Middle frontal gyrus (tissue), 1 donor: Measurements from ENCODE around the gene MAP2K2.
"Not testable (repeated sequence)": the region's sequence is repeated elsewhere in the genome, so short reads cannot be mapped to it uniquely, and the experiment has no call there.

ENCODE experiments used
- DNase-seq: peaks from one replicate; pipeline ENCODE4 v3.0.0-alpha.2; 2015; ENCODE audit warnings: low spot score; ENCODE audit errors: extremely low spot score

MAP2K2 gene

GRCh38 chr19:4123615-4124568, at the start of gene MAP2K2:
TSS of gene MAP2K2 (minus strand) at chr19:4124122. CDS start at chr19:4123875, 247 bp downstream.
- DNase-seq, result peak; percentile 90

DNA sequence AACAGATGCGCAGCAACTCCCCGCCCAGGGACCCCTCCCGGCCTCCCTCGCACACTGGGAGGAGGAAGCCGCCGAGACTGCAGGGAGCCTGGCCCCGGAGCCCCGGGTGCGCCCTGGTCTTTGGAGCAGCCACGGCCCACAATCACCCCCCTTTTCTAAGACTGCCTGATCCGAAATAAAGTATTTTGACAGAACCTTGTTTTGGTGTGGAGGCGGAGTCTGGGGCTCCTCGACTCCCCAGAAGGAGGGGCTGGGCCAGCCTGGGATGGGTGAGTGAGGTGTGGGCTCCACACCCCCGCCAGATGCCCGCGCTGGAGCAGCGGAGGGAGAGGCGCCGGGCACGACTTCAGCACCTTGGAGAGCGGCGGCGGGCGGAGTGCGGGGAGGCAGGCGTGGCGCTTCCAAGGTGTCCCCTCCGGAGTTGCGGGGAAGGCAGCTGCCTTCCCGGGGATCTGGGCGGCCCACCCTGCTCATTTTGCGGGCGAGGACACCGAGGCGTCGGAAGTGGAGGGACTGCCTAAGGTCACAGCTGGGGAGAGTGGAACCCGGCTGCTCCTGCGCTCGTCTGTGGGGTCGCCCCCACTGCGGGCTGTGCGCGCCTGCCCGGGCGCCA, 49.0 kb upstream of the MAP2K2 start:
- no peak for DNase-seq

- no peak for DNase-seq
Measured at GRCh38 chr19:4171676-4172075, 47.8 kb upstream of the MAP2K2 start.

DNA sequence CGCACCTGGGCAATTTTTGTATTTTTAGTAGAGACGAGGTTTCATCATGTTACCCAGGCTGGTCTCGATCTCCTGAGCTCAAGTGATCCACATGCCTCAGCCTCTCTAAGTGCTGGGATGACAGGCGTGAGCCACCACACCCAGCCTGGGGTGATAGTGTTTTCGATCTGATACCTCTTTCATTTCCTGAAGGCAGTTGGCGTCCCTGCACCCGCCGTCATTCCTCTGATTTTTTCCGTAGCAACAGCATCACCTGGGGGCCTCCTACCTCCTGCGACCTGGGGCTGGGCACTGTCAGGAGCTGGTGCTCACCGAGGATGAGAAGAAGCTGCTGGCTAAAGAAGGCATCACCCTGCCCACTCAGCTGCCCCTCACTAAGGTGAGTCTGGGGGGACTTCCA, 40.3 kb upstream of the MAP2K2 start:
- DNase-seq, result no peak

- no peak for DNase-seq
Measured at GRCh38 chr19:4161415-4162077, 37.6 kb upstream of the MAP2K2 start.

DNA sequence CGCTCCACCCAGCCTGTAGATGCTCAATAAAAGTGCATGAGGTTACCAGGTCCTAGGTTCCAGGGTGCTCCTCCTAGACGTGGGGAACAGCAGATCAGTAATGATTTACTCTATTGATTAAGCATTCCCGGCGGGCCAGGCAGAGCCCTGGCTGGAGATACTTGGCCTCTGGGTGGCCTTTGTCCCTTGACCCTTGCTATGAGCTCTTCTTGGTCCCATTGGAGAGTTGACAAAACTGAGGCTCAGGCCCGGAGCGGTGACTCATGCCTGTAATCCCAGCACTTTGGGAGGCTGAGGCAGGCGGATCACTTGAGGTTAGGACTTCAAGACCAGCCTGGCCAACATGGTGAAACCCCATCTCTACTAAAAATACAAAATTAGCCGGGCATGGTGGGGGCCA, 34.0 kb upstream of the MAP2K2 start:
- DNase-seq, result not testable (repeated sequence)

DNA sequence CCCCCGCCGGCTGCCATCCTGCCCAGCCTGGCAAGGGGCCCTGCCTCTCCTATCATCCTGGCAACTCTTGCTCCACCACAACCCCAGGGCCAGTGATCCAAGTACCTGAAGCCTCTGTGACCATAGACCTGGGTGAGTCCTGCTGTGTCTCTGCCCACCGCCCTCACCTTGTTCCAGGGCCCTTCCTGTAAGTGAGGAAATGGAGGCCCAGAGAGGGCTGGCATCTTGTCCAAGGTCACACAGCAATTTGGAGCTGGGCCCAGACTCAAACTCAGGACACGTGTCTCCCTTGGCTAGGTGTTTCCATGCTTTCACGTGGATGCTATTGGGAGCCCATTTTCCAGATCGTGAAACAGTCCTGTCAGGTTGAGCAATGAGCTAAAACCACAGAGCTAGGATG, 33.2 kb upstream of the MAP2K2 start:
- DNase-seq, result no peak

DNA sequence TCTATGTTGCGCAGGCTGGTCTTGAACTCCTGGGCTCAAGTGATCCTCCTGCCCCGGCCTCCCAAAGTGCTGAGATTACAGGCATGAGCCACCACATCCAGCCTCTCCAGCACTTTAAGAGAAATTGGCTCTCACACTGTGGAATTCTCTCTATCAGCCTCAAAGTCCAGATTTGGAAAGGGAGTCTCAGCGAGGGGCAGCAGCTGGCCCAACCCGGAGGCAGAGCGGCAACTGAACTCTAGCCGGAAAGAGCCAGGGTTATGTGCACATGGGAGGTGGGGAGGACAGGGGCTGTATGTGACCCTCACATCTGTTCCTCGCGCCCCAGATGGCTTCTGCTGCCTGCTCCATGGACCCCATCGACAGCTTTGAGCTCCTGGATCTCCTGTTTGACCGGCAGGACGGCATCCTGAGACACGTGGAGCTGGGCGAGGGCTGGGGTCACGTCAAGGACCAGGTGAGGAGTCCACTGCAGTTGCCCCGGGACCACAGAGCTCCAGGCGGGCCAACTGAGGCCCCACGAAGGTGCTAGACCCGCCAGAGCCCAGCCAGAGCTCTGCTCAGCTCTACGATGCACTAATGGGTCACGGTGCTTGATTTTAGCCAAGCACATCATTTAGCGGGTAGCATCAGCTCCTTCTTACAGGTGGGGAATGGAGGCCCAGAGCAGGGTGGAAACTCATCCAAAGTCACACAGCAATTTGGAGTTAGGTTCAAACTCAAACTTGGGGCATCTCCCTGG, 30.8 kb upstream of the MAP2K2 start:
- DNase-seq, result no peak

- no peak for DNase-seq
Measured at GRCh38 chr19:4152241-4152998, 28.5 kb upstream of the MAP2K2 start.

DNA sequence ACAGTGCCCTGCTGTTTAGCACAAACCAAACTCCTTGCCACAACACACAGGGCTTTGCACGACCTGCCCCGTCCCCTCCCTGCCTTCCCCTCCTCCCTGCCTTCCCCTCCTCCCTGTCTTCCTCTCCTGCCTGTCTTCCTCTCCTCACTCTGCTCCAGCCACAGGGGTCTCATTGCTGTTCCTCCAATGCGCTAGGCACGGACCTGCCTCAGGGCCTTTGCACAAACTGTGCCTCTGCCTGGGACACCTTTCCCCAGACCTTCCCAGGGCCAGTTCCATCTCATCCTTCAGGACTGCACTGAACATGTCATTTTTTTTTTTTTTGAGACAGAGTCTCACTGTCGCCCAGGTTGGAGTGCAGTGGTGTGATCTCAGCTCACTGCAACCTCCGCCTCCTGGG, 27.7 kb upstream of the MAP2K2 start:
- no peak for DNase-seq

DNA sequence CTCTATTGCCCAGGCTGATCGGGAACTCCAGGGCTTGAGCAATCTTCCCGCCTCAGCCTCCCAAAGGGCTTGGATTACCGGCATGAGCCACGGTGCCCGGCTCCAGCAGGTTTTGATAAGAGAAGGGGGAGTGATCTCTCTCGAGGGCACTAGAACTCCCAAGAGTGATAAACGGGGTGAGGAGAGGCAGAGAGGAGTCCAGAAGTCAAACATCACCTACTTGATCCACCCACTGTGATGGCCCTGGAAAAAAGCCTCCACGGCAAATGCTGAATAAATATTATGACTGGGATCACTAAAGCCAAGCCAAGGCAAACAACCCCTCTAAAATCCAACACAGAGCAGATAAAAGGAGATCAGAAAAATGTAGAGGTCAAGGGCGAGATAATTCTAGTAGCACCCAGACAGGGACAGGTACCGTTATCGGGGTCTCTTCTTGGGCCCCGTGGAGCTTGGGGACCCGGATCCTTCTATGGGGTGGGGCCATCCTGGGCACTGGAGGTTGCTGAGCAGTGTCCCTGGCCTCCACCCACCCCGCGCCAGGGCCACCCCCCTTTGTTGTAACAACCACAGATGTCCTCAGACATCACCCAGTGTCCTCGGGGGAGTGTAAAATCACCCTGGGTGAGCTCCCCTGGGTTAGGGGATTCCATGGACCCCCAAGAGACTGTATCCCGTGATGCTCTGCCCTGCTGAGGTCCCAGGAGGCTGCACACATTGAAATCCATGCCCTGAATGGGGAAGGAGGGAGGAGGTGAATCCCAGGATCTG, 25.8 kb upstream of the MAP2K2 start:
- DNase-seq, result no peak

DNA sequence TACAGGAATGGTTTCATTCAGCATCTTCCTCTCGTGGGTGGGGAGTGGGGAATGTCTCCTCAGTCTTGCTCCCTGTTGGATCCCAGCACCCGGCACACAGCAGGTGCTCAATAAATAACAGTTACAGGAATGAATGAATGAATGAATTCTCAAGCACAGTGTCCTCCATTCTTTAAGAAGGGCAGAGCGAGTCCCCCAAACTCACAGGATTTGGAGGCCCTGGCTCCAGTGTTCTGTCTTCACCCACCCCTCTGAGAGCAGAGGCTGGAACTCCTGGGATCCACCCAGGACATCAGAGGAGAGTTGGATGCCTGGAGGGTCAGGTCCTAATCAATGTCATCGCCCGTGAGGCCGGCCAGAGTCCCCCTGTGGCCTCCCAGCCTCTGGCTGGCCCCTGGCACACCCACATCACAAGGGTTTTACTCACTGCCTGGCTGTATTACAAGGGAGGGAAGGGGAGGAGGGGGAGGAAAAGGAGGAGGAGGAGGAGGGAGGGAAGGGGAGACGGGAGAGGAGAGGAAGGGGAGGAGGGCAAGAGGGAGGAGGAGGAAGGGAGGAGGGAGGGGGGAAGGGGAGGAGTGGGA, 20.8 kb upstream of the MAP2K2 start:
- DNase-seq, result no peak

DNA sequence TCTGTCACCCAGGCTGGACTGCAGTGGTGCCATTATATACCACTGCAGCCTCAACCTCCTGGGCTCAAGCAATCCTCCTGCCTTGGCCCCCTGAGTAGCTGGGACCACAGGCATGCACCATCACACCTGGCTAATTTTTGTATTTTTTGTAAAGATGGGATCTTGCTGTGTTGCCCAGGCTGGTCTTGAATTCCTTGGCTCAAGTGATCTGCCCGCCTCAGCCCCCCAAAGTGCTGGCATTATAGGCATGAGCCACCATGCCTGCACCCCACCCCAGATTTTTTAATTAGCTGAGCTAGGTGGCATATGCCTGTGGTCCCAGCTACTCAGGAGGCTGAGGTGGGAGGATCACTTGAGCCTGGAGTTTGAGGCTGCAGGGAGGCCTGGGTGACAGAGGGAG, 19.0 kb upstream of the MAP2K2 start:
- not testable (repeated sequence) for DNase-seq

DNA sequence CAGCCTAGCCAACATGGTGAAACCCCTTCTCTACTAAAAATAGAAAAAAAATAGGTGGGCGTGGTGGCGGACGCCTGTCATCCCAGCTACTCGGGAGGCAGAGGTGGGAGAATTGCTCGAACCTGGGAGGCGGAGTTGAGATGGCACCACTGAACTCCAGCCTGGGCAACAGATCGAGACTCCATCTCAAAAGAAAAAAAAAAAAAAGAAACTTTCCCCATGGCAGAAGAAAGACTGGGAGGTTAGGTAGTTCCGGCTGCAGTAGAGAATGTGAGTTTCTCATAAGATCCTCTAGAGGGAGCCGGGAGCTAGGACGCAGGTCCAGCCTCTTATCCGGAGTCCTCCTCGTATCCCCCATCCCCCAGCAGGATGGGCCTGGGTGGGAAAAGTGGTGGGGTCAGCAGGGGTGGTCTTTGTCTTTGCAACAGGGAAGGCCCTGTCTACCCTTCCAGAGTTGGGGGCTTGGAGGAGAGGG, 16.4 kb upstream of the MAP2K2 start:
- DNase-seq, result no peak

DNA sequence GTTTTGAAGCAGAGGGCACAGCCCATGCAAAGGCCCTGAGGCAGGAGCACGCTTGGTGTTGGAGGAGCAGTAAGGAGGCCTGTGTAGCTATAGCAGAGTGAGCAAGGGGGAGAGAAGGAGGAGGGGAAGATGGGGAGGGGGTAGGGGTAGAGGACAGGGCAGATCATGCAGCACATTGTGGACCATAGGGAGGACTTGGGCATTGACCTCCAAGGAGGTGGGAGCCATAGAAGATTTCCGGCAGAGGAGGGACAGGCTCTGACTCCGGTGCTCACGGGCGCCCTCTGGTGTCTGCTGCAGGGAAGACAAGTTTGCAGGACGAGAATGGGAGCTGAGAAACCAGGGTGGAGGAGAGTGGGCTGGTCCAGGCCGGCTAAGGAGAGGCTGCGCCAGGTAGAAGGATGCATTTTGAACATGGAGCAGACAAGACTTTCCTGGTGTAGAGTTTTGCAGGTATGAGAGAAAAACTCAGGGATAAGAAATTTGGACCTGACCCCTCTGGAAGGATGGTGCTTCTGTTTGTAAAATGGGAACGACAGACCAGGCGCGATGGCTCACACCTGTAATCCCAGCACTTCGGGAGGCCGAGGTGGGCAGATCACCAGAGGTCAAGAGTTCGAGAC, 15.8 kb upstream of the MAP2K2 start:
- peak; percentile 5 for DNase-seq

GRCh38 chr19:4138445-4138844, 14.5 kb upstream of the MAP2K2 start:
- no peak for DNase-seq

DNA sequence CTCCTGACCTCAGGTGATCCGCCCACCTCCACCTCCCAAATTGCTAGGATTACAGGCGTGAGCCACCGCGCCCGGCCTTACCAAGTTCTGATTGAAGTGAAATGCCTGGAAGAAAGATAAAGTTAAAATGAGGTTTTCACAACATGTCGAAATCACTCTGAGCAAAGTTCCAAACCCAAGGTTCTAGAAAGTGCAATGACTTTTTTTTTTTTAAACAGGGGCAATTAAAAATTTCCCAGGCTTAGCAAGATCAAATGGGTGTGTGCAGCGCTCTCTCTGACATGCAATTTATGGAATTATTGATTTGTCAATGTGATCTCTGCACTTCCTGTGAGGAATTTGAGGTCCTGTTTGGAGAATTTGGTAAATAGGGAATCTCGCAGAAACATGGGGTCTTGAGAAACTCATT, 12.8 kb upstream of the MAP2K2 start:
- no peak for DNase-seq

DNA sequence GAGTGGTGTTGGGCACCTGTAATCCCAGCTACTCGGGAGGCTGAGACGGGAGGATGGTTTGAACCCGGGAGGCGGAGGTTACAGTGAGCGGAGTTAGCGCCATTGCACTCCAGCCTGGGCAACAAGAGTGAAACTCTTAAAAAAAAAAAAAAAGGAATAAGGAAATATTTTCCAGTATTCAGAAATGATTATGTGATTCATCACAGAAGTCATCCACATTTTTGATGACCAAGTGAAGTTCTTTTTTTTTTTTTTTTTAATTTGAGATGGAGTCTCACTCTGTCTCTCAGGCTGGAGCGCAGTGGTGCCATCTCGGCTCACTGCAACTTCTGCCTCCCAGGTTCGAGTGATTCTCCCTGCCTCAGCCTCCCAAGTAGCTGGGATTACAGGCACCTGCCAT, 11.5 kb upstream of the MAP2K2 start:
- not testable (repeated sequence) for DNase-seq

DNA sequence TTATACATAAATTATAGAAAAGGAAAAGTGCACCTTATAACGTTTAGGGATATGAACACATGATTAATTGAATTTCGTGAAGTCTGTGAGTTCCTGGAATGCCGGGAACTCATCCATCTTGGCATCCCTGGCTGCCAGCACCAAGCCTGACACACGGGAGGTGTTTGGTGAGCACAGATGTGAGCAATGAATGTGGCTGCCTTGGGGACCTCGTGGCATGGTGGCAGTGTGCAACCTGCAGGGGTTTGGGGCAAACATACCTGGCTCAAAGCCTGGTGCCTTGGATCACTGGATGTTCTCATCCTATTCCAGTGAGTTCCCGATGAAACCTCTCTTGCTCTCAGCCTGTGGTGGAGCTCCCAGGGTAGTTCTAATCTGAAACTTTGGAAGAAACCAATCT, 10.4 kb upstream of the MAP2K2 start:
- no peak for DNase-seq
